Suprapubic skin (tissue), 4 donors: ENCODE measurements around the gene ANKRD28. TPM values are rescaled to one million over a fixed set of nuclear protein-coding genes. Genes with fewer than 3 reads are reported as not detected.

ENCODE experiments used
- DNase-seq, 2 donors: peaks; one replicate each; pipeline ENCODE4 v3.0.0-alpha.2; 2019; ENCODE audit warnings: low spot score in 2 of 2
- H3K27ac ChIP-seq: fragments of 200-600 bp; sonication (generic); one replicate; pipeline ENCODE4 v1.5.1; 2019
- H3K27me3 ChIP-seq: fragments of 200-600 bp; sonication (generic); one replicate; pipeline ENCODE4 v1.5.1; 2019
- H3K36me3 ChIP-seq: fragments of 200-600 bp; sonication (generic); one replicate; pipeline ENCODE4 v1.5.1; 2019
- H3K4me1 ChIP-seq: fragments of 200-600 bp; sonication (generic); one replicate; pipeline ENCODE4 v1.5.1; 2019
- H3K4me3 ChIP-seq: fragments of 200-600 bp; sonication (generic); one replicate; pipeline ENCODE4 v1.5.1; 2019; ENCODE audit warnings: mild to moderate bottlenecking
- H3K9me3 ChIP-seq: fragments of 200-600 bp; sonication (generic); one replicate; pipeline ENCODE4 v1.5.1; 2019
- CTCF ChIP-seq, 2 donors: fragments of 200-600 bp in 1 of 2; fragments of 450-650 bp in 1 of 2; sonication (generic) in 1 of 2; IDR thresholded peaks; one replicate each; pipeline ENCODE4 v1.5.1; 2016 to 2019; ENCODE audit warnings: antibody characterized with exemption in 2 of 2, mild to moderate bottlenecking in 1 of 2, moderate library complexity in 1 of 2
- EP300 ChIP-seq: sonication (generic); formaldehyde crosslinking; IDR thresholded peaks from one replicate; pipeline ENCODE4 v1.6.1; 2017; ENCODE audit warnings: antibody characterized with exemption
- POLR2A ChIP-seq, 2 donors: fragments of 450-650 bp; IDR thresholded peaks; one replicate each; pipeline ENCODE4 v1.6.1; 2017; ENCODE audit warnings: antibody characterized with exemption in 2 of 2, mild to moderate bottlenecking in 2 of 2, moderate library complexity in 2 of 2
- POLR2AphosphoS5 ChIP-seq, 3 donors: sonication (generic); formaldehyde crosslinking; IDR thresholded peaks; one replicate each; pipeline ENCODE4 v1.6.1; 2017; ENCODE audit warnings: antibody characterized with exemption in 3 of 3
- WGBS: methylation state at CpG from one replicate; pipeline ENCODE4 v1.1.5; 2018; 5-methylcytosine and 5-hydroxymethylcytosine counted together
- total RNA-seq, 4 donors: library from RNA; depleted of rRNA; stranded (reverse); fragments of >200 nt; gene quantifications; one replicate each; pipeline ENCODE4 v1.1.0, GENCODE V29; 2016

Gene ANKRD28
- total RNA-seq, 4 donors from 2014 or later: 24.4 to 62.3 (median 48.3) TPM

GRCh38 chr3:15796771-15797641, 773 bp downstream of the ANKRD28 start:
- peaks cover 3% of the 10 kb centered on the region for H3K36me3 ChIP-seq
- H3K27me3 ChIP-seq: no peaks in the 10 kb centered on the region
- H3K27ac ChIP-seq: peak overlapping the region; percentile 88
- no peaks in the 10 kb centered on the region for H3K9me3 ChIP-seq
- TF ChIP-seq POLR2A (IDR thresholded peaks at IDR 0.05): no peak
- peak overlapping the region; percentile 51 for H3K4me3 ChIP-seq
- H3K4me1 ChIP-seq: peaks cover 48% of the 10 kb centered on the region
- WGBS: 5% methylated on average over 5 of the region's 5 CpGs
- no peak for DNase-seq

GRCh38 chr3:15796331-15796730, 1.4 kb downstream of the ANKRD28 start:
- H3K36me3 ChIP-seq: peaks cover 3% of the 10 kb centered on the region
- H3K27ac ChIP-seq: peak overlapping the region; percentile 88
- H3K4me1 ChIP-seq: peaks cover 48% of the 10 kb centered on the region
- WGBS: 6% methylated on average over 2 of the region's 2 CpGs
- no peaks in the 10 kb centered on the region for H3K9me3 ChIP-seq
- H3K27me3 ChIP-seq: no peaks in the 10 kb centered on the region
- TF ChIP-seq EP300: no peak
- TF ChIP-seq POLR2AphosphoS5 (IDR thresholded peaks at IDR 0.05): no peak
- TF ChIP-seq POLR2A (IDR thresholded peaks at IDR 0.05): no peak
- no peak for TF ChIP-seq CTCF (IDR thresholded peaks at IDR 0.05)
- peak overlapping the region; percentile 51 for H3K4me3 ChIP-seq
- DNase-seq: no peak

DNA sequence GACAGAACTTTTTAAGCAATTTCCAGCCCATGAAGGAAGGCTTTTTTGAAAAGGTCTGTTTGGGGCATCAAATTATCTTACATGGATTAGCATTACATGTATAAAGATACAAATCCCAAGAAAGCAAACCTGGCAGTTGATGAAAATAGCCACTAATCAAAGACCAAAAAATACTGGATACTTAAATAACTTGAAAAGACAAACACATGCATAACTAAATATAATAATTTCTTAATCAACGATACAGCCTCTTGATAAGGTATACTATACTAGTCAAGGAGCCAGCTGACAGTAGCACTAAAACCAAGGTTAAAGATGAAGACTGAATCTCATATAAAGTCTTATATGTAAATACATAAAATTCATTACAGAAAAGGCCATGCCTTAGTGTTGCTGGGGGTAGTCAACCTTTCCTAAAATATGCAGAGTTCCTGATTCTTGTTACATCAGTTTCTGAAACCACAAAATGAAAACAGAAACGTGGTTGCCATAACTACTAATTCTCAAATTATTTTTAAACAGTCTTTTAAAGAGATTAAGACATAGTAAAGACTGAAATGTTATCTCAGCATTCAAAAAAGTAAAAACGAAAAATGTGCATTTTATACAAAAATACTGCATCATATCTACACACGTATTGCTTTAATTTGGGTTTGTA, 2.0 kb downstream of the ANKRD28 start:
- Histone ChIP-seq H3K9me3 (no peaks in the 10 kb centered on the region), H3K4me1 (peaks cover 48% of the 10 kb centered on the region), H3K27ac (peak overlapping the region; percentile 88), H3K27me3 (no peaks in the 10 kb centered on the region), H3K36me3 (peaks cover 3% of the 10 kb centered on the region), H3K4me3 (peak overlapping the region; percentile 51)
- WGBS: 29% methylated on average over 4 of the region's 4 CpGs
- DNase-seq: no peak
- TF ChIP-seq POLR2AphosphoS5 (IDR thresholded peaks at IDR 0.05) (no peak), POLR2A (IDR thresholded peaks at IDR 0.05) (no peak), EP300 (no peak), CTCF (IDR thresholded peaks at IDR 0.05) (no peak)

DNA sequence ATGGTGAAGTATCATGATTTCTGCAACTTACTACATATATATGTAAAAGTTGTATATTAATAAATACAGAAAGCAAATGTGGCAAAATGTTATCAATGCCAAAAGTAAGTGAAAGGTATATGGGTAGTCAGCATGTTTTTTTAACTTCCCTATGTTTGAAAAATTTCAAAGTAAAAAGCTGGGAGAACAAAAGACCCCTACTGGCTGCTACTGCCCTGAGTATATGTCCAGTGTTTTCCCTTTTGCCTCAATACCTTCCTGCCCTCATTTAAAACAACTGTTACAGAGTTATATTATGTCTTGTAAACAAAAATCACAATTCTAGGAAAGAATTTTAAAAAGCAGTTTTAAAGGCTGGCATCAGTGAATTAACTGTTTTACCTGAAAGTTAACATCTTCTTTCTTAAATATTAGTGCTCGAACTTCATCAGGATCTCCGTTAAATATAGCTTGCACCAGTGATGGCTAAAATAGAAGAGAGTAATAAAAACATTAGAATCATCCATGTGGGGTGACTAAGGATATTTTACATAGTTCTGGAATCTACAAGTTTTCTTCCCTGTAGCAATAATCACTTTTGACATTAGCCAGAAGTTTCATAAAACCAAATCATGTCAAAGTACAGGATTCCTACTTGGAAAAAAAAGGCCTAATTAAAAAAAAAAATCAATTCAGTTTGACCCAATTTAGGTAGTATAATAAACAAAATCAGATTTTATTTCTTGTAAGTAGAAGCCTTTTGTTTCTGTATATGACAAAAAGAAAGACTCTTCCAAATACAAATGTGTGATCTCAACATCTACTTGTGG, 2.7 kb downstream of the ANKRD28 start:
- Histone ChIP-seq H3K27me3 (no peaks in the 10 kb centered on the region), H3K4me1 (peaks cover 41% of the 10 kb centered on the region), H3K4me3 (peak overlapping the region; percentile 51), H3K36me3 (peaks cover 3% of the 10 kb centered on the region), H3K27ac (peak overlapping the region; percentile 88), H3K9me3 (no peaks in the 10 kb centered on the region)
- 59% methylated on average over 2 of the region's 2 CpGs for WGBS
- DNase-seq: no peak
- TF ChIP-seq POLR2A (IDR thresholded peaks at IDR 0.05): no peak
- TF ChIP-seq CTCF (IDR thresholded peaks at IDR 0.05): no peak
- TF ChIP-seq EP300: no peak

DNA sequence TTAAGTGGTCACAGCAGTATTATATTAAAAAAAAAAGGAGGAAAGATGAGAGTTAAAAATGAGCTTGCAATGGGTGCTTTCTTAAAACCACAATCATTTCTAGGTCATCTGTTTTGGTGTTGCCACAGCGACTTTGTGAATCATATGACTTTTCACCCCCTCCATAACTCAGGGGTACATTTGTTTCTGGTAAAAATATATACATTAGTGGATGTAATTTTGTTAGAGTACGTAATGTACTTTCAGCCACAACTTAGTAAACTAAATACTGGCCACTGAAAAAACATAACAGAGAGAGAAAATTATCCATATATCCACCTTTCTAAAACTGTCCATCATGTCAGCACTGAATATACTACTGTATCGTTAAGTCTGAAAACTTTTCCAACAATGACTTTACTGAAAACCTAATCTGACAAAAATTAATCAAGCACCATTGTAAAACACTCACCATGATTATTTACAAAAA, 3.4 kb downstream of the ANKRD28 start:
- H3K9me3 ChIP-seq: no peaks in the 10 kb centered on the region
- peak overlapping the region; percentile 88 for H3K27ac ChIP-seq
- TF ChIP-seq POLR2AphosphoS5 (IDR thresholded peaks at IDR 0.05) (no peak), CTCF (IDR thresholded peaks at IDR 0.05) (no peak), POLR2A (IDR thresholded peaks at IDR 0.05) (no peak), EP300 (no peak)
- peak overlapping the region; percentile 51 for H3K4me3 ChIP-seq
- peaks cover 40% of the 10 kb centered on the region for H3K4me1 ChIP-seq
- WGBS: 41% methylated on average over 3 of the region's 3 CpGs
- no peak for DNase-seq
- H3K36me3 ChIP-seq: peaks cover 3% of the 10 kb centered on the region
- H3K27me3 ChIP-seq: no peaks in the 10 kb centered on the region
